Measurements from ENCODE around the gene MCM3.
A peak's percentile ranks its signal among the peaks of the same experiment; 100 is the strongest.

MCM3 gene

GRCh38 chr6:52284460-52285176 is at the start of gene MCM3:
Gene MCM3 (minus strand): TSS chr6:52284742. CDS start chr6:52284674, 68 bp downstream.
- peak; percentile 97 for DNase-seq

DNA sequence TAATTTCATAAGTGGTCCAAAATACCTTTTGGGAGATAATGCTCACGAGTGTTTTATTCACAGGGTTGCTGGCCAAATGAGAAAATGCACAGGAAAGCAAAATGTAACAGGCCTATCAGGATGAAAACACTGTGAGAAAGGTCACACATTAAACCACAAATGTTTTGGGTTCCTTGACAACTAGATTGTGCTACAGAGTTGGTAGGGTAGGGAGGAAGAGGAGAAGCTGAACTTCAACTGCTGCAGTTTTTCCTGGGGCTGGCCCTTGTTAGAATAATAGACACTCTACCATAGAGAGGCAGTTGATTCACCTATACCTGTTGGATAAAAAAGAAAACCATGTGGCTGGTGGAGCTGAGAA is 49.3 kb upstream of the MCM3 start:
- DNase-seq: no peak

GRCh38 chr6:52331793-52332457 is 47.4 kb upstream of the MCM3 start:
- DNase-seq: no peak

- DNase-seq: no peak
Observed at GRCh38 chr6:52330470-52330869, 45.9 kb upstream of the MCM3 start.

GRCh38 chr6:52328729-52329128 is 44.2 kb upstream of the MCM3 start:
- DNase-seq: no peak

DNA sequence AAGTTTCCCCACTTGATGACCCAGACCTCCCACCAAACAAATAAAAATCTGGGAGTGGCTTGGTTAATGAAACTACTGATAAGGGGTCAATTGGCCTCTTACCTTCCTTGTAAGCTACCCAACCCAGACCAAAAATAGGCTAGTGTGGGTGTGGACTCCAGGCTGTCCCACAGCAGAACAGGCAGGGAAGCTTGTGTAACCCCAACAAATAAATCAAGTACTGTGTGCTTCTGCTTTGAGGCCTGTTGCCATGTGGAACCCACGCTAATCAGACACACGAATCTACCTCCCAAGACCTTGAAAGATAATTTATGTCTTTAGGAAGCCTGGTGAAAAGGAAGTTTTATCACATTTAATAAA is 43.7 kb upstream of the MCM3 start:
- DNase-seq: no peak

DNA sequence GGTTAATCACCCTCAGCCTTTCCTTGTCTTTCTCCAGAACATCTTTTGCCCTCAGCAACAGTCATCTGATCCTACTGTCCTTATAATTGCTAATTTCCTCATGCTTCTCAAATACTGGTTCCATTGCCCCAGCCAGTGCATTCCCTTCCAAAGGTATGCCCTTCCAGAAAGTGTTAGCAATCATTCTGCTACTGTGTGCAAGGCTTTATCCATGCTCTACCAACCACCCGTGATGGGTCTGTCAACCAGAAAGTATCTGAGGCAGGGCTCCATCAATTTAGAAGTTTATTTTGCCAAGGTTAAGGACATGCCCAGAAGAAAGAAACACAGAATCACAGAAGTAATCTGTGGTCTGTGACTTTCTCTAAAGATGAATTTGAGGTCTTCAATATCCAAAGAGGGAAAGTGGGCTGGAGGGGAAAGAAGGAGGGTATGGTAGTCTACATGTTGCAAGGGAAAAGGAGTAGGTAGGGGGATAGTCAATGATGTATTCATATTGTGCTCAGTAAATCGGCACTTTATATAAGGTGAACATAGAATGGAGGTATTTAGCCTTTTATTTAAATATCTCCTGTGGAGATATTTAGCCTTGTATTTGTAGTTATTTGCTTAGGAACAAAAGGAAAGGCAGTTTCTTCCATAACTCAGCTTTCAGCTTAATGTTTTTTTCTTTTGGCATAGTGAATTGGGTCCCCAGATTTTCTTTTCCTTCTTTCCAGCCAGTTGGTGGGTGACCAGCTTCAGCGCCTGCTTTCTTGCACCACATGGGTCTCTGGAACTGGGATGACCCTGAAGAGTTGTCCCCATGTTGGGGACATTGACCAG is 42.2 kb upstream of the MCM3 start:
- no peak for DNase-seq

DNA sequence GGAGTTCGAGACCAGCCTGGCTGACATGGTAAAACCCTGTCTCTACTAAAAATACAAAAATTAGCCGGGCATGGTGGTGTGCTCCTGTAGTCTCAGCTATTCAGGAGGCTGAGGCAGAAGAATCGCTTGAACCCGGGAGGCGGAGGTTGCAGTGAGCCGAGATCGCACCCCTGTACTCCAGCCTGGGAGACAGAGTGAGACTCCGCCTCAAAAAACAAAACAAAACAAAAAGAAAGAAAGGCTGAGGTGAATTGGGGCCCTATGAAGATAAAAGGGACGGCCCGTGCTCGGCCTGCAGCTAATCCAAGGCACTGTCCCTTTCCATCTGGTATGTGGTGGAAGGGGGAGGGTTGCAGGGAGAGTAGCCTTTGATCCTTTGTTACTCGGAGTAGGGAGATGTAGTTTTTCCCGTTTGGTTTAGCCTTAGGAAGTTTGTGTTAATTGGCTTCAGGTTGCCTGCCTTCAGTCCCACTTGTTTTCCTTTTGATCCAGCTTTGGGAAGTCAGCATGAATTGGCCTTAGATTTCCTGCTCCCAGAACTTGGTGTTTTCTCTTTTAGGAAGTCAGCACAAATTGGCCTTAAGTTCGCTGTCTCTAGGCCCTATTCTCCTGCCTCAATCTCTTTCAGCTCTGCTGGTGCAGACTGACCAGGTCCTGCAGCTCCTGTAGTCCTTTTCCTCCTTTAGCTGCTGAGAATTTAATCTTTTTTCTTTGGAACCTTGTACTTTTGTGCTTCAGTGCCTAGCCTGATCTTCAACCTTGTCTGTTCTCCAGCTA is 41.3 kb upstream of the MCM3 start:
- no peak for DNase-seq

DNA sequence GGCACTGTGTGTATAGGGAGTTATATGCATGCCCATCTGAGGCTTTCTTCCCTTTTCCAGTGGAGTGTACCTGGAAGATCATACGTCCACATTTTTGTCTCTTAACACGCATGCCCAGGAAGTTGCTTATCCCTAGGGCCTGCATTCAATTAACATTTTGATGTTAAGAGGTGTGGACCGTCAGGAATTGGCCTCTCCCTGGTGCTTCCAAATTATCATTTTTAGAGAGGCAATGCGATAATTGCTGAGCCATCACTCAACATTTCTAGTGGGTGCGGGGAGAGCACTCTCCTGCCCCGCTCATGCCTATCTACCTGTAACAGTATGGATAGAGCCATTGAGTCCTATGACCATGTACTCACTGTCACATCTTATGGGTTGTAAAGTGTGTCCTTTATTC is 39.6 kb upstream of the MCM3 start:
- no peak for DNase-seq

GRCh38 chr6:52317841-52318581 is 33.5 kb upstream of the MCM3 start:
- no peak for DNase-seq

DNA sequence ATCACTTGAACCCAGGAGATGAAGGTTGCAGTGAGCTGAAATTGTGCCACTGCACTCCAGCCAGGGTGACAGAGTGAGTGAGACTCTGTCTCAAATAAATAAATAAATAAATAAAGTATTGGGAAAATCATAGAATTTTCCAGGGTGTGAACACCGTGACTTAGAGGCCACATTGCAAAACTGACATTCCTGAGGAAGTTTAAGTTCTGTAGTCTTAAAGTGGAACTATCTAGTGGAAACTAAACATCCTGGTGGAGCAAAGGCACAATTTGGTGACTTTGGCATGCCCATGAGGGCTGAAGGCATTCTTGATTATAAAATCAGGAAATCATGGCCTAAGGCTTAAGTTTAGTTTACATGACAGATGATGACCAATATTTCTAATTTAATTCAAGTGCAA is 32.7 kb upstream of the MCM3 start:
- no peak for DNase-seq

GRCh38 chr6:52314752-52315151 is 30.2 kb upstream of the MCM3 start:
- DNase-seq: no peak

DNA sequence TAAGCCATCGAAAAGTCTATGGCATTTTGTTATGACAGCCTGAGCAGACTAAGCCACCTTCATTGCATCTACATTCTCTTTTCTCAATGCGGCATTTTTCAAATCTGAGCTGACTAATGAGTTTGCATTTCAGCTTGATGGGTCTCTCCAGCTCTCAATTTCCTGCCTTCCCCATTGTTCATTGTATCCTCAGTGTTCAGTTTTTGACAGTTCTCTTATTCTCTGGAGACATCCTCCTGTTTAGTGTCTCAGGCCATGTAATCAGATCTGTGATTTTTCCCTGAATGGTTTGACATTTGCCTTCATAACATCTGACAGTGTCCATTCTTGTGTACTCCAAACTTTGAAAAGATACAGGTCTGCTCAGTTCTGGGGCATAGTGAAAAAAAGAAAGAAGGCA is 27.9 kb upstream of the MCM3 start:
- DNase-seq: no peak

GRCh38 chr6:52310932-52311331 is 26.4 kb upstream of the MCM3 start:
- DNase-seq: no peak

- no peak for DNase-seq
Observed at GRCh38 chr6:52307900-52308372, 23.4 kb upstream of the MCM3 start.

GRCh38 chr6:52306972-52307870 is 22.7 kb upstream of the MCM3 start:
- no peak for DNase-seq

DNA sequence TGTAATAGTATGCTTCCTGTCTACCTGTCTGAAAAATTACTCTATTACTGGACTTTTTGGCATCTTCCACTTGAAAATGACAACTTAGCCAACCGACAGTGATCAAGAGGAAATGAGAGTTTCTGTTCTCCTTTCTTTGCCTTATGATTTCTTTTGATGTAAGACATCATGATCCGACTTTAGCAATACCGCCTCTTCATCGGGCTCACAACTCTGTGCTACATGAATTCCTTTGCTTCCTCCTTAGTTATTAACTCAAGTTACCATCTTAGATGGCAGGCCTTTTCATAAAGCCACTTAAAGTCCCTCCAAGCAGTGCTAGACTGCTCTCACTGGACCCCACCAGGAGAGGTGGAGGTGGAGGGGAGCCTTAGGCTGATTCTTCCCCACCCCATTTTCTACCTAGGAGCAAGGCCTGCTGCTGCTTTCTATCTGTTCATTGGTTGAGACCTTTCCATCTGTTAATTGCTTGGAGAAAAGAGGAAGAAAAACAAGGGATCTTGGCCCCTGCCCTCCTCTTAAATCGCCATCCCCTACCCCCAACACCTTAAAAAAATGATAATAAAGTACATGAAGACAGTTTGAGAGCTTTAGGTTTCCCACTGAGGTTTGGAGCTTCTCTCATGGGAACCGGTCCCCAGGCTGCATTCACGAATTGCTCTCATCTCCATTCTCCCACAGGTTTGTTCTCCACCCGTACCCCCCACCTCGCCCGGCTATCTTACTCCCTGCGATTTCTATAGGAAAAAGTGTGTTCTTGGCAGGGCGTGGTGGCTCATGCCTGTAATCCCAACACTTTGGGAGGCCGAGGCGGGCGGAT is 21.6 kb upstream of the MCM3 start:
- DNase-seq: no peak

GRCh38 chr6:52305411-52305810 is 20.9 kb upstream of the MCM3 start:
- no peak for DNase-seq

DNA sequence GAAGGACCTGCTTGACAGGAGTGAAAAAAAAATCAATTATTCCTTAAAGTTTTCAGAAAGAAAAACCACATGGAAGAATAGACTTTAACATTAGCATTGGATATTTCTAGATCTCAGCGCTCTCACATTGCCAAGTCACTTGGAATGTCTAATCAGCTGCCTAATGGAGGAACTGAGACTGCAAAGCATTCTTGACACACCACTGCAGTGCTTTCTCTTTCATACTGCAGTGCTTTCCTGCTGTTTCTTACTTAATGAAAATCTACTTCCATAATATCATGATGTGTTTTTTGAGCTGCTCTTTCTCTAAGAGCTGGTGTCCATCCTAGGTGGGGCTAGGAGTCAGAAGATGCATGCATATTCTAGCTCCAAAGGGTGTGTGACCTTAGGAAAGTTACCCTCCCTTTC is 20.4 kb upstream of the MCM3 start:
- DNase-seq: no peak

- no peak for DNase-seq
Observed at GRCh38 chr6:52303178-52303577, 18.6 kb upstream of the MCM3 start.

Data from amniotic stem cell (primary cell).